Trophoblast cell (in vitro differentiated cells and primary cell): ENCODE data around the gene MORN4.
"Not testable (repeated sequence)": the region's sequence is repeated elsewhere in the genome, so short reads cannot be mapped to it uniquely, and the experiment has no call there.

ENCODE experiments used
- DNase-seq, 2 donors: peaks; one replicate each; pipeline ENCODE4 v3.0.0-alpha.2; 2016
- H2AFZ ChIP-seq: 2 replicates; pipeline ENCODE4 v1.6.1; 2013; ENCODE audit warnings: low read length, moderate library complexity, mild to moderate bottlenecking; ENCODE audit not compliant: insufficient read depth, poor library complexity
- H2AK5ac ChIP-seq: 2 replicates; pipeline ENCODE4 v1.6.1; 2013; ENCODE audit warnings: mild to moderate bottlenecking, low read length
- H2BK120ac ChIP-seq: 2 replicates; pipeline ENCODE4 v1.6.1; 2013; ENCODE audit warnings: low read length, mild to moderate bottlenecking, moderate library complexity; ENCODE audit not compliant: insufficient read depth, poor library complexity
- H2BK12ac ChIP-seq: 2 replicates; pipeline ENCODE4 v1.6.1; 2013; ENCODE audit warnings: mild to moderate bottlenecking, low read length, moderate library complexity
- H2BK5ac ChIP-seq: 2 replicates; pipeline ENCODE4 v1.6.1; 2013; ENCODE audit warnings: low read length, low read depth, moderate library complexity, mild to moderate bottlenecking; ENCODE audit not compliant: poor library complexity
- H3K14ac ChIP-seq: 2 replicates; pipeline ENCODE4 v1.6.1; 2013; ENCODE audit warnings: mild to moderate bottlenecking, low read length
- H3K18ac ChIP-seq: 2 replicates; pipeline ENCODE4 v1.6.1; 2013; ENCODE audit warnings: mild to moderate bottlenecking, low read length
- H3K23ac ChIP-seq: 2 replicates; pipeline ENCODE4 v1.6.1; 2013; ENCODE audit warnings: low read length
- H3K27ac ChIP-seq: 2 replicates; pipeline ENCODE4 v1.5.1; 2013; ENCODE audit warnings: low read depth, mild to moderate bottlenecking, inconsistent platforms, low read length, moderate library complexity
- H3K27me3 ChIP-seq: 2 replicates; pipeline ENCODE4 v1.6.1; 2013; ENCODE audit warnings: inconsistent platforms, mild to moderate bottlenecking, low read length, moderate library complexity; ENCODE audit not compliant: insufficient read depth
- H3K36me3 ChIP-seq, 2 experiments: 1 replicate in 1 of 2; 2 replicates in 1 of 2; pipeline ENCODE4 v1.6.1; 2013; ENCODE audit warnings: low read length in 2 of 2, mild to moderate bottlenecking in 2 of 2, moderate library complexity in 1 of 2; ENCODE audit not compliant: insufficient read depth in 2 of 2, control insufficient read depth in 1 of 2
- H3K4ac ChIP-seq: 2 replicates; pipeline ENCODE4 v1.6.1; 2013; ENCODE audit warnings: low read depth, mild to moderate bottlenecking, low read length, moderate library complexity
- H3K4me1 ChIP-seq, 2 experiments: 1 replicate in 1 of 2; 2 replicates in 1 of 2; pipeline ENCODE4 v1.6.1; 2013; ENCODE audit warnings: low read length in 2 of 2, mild to moderate bottlenecking in 2 of 2, moderate library complexity in 1 of 2; ENCODE audit not compliant: insufficient read depth in 2 of 2, control insufficient read depth in 1 of 2
- H3K4me2 ChIP-seq: 2 replicates; pipeline ENCODE4 v1.6.1; 2013; ENCODE audit warnings: inconsistent platforms, mild to moderate bottlenecking, low read length, moderate library complexity
- H3K4me3 ChIP-seq: 2 replicates; pipeline ENCODE4 v1.5.1; 2013; ENCODE audit warnings: mild to moderate bottlenecking, low read depth, low read length, inconsistent platforms
- H3K79me1 ChIP-seq: one replicate; pipeline ENCODE4 v1.6.1; 2013; ENCODE audit warnings: low read length
- H3K79me2 ChIP-seq: 2 replicates; pipeline ENCODE4 v1.6.1; 2013; ENCODE audit warnings: low read length, mild to moderate bottlenecking; ENCODE audit not compliant: control insufficient read depth, insufficient read depth, poor library complexity
- H3K9ac ChIP-seq: 2 replicates; pipeline ENCODE4 v1.6.1; 2013; ENCODE audit warnings: mild to moderate bottlenecking, low read length
- H3K9me3 ChIP-seq: 2 replicates; pipeline ENCODE4 v1.6.1; 2013; ENCODE audit warnings: low read depth, mild to moderate bottlenecking, control low read depth, inconsistent platforms, low read length; ENCODE audit not compliant: insufficient read depth
- H4K12ac ChIP-seq: 2 replicates; pipeline ENCODE4 v1.6.1; 2013; ENCODE audit warnings: low read depth, mild to moderate bottlenecking, low read length, moderate library complexity
- H4K8ac ChIP-seq: 2 replicates; pipeline ENCODE4 v1.6.1; 2013; ENCODE audit warnings: low read depth, mild to moderate bottlenecking, low read length, moderate library complexity
- H4K91ac ChIP-seq: one replicate; pipeline ENCODE4 v1.6.1; 2013; ENCODE audit warnings: low read depth, mild to moderate bottlenecking, low read length, moderate library complexity
- WGBS: extraction: QIAGEN DNeasy Blood & Tissue Kit; methylation state at CpG from one replicate; pipeline ENCODE4 v1.1.7; 2013; ENCODE audit warnings: missing lambda C conversion rate; ENCODE audit not compliant: insufficient read length, insufficient coverage; ENCODE audit errors: extremely low coverage; 5-methylcytosine and 5-hydroxymethylcytosine counted together

The MORN4 gene

GRCh38 chr10:97651773-97652172, 18.5 kb upstream of the MORN4 start:
- Histone ChIP-seq H3K23ac (no peak overlapping the region), H2AFZ (no peak overlapping the region), H3K18ac (no peak overlapping the region), H3K27me3 (no peaks in the 10 kb centered on the region), H4K91ac (peak overlapping the region; percentile 92), H4K12ac (no peak overlapping the region), H3K79me1 (peaks cover 7% of the 10 kb centered on the region), H3K36me3 (peaks cover 7 to 24% of the 10 kb centered on the region in 2 experiments), H2AK5ac (no peak overlapping the region), H3K9ac (no peak overlapping the region), H2BK12ac (no peak overlapping the region), H3K14ac (no peak overlapping the region), H3K9me3 (no peaks in the 10 kb centered on the region), H3K4me2 (no peak overlapping the region), H4K8ac (no peak overlapping the region), H3K27ac (peak overlapping the region; percentile 28), H3K79me2 (no peaks in the 10 kb centered on the region), H2BK5ac (peak overlapping the region; percentile 75), H3K4me1 (peaks cover 6 to 15% of the 10 kb centered on the region in 2 experiments), H3K4me3 (no peak overlapping the region), H2BK120ac (peak overlapping the region; percentile 73), H3K4ac (no peak overlapping the region)
- peak; percentile 86 to 96 for DNase-seq
- WGBS, result no CpG with 5 or more reads among the region's 3 CpGs

GRCh38 chr10:97650726-97651125, 17.4 kb upstream of the MORN4 start:
- H3K18ac ChIP-seq, result peak overlapping the region; percentile 23
- H3K36me3 ChIP-seq, result peaks cover 3 to 16% of the 10 kb centered on the region in 2 experiments
- H3K23ac ChIP-seq, result no peak overlapping the region
- H3K9me3 ChIP-seq, result no peaks in the 10 kb centered on the region
- H2BK5ac ChIP-seq, result no peak overlapping the region
- no peak overlapping the region for H4K12ac ChIP-seq
- peak overlapping the region; percentile 4 for H2BK12ac ChIP-seq
- peak overlapping the region; percentile 19 for H3K14ac ChIP-seq
- no peak overlapping the region for H2AFZ ChIP-seq
- peak overlapping the region; percentile 40 for H3K4ac ChIP-seq
- H3K4me2 ChIP-seq, result no peak overlapping the region
- no peak for DNase-seq
- WGBS, result no CpG with 5 or more reads among the region's 3 CpGs
- peak overlapping the region; percentile 19 for H2BK120ac ChIP-seq
- H3K4me3 ChIP-seq, result no peak overlapping the region
- H3K79me2 ChIP-seq, result no peaks in the 10 kb centered on the region
- no peak overlapping the region for H3K27ac ChIP-seq
- H3K4me1 ChIP-seq, result peaks cover 6 to 15% of the 10 kb centered on the region in 2 experiments
- no peaks in the 10 kb centered on the region for H3K27me3 ChIP-seq
- H3K9ac ChIP-seq, result no peak overlapping the region
- H4K91ac ChIP-seq, result peak overlapping the region; percentile 92
- no peak overlapping the region for H4K8ac ChIP-seq
- H2AK5ac ChIP-seq, result peak overlapping the region; percentile 55
- peaks cover 7% of the 10 kb centered on the region for H3K79me1 ChIP-seq

- Histone ChIP-seq H3K36me3 (peaks cover 3 to 21% of the 10 kb centered on the region in 2 experiments), H3K4me1 (peaks cover 6 to 15% of the 10 kb centered on the region in 2 experiments)
- H3K79me1 ChIP-seq, H3K18ac ChIP-seq, H3K4me2 ChIP-seq, H3K14ac ChIP-seq, DNase-seq, H3K27ac ChIP-seq, H2AK5ac ChIP-seq, H4K8ac ChIP-seq, H3K4ac ChIP-seq, H2BK12ac ChIP-seq, H2BK120ac ChIP-seq, H3K79me2 ChIP-seq, H4K91ac ChIP-seq, H2BK5ac ChIP-seq, H4K12ac ChIP-seq, H3K4me3 ChIP-seq, H3K9me3 ChIP-seq, H3K23ac ChIP-seq, H3K27me3 ChIP-seq, H3K9ac ChIP-seq, H2AFZ ChIP-seq: not testable (repeated sequence)
- WGBS, result no CpG with 5 or more reads among the region's 4 CpGs
Observed at GRCh38 chr10:97649405-97649750, 16.1 kb upstream of the MORN4 start.

- H2BK120ac ChIP-seq, result no peak overlapping the region
- H2AFZ ChIP-seq, result no peak overlapping the region
- no peak overlapping the region for H3K14ac ChIP-seq
- no peak overlapping the region for H2BK5ac ChIP-seq
- H3K79me2 ChIP-seq, result no peaks in the 10 kb centered on the region
- no peak overlapping the region for H4K91ac ChIP-seq
- no peak overlapping the region for H3K4me3 ChIP-seq
- peak overlapping the region; percentile 16 for H3K4me2 ChIP-seq
- H3K79me1 ChIP-seq, result peaks cover 7% of the 10 kb centered on the region
- peak; percentile 59 to 83 for DNase-seq
- no peak overlapping the region for H3K9ac ChIP-seq
- H3K4me1 ChIP-seq, result peaks cover 6 to 15% of the 10 kb centered on the region in 2 experiments
- no peak overlapping the region for H2BK12ac ChIP-seq
- H4K8ac ChIP-seq, result peak overlapping the region; percentile 2
- no peak overlapping the region for H3K23ac ChIP-seq
- H3K27ac ChIP-seq, result peak overlapping the region; percentile 2
- H3K18ac ChIP-seq, result no peak overlapping the region
- H3K36me3 ChIP-seq, result peaks cover 6 to 24% of the 10 kb centered on the region in 2 experiments
- no CpG with 5 or more reads among the region's 5 CpGs for WGBS
- H4K12ac ChIP-seq, result no peak overlapping the region
- no peak overlapping the region for H3K4ac ChIP-seq
- H3K9me3 ChIP-seq, result no peaks in the 10 kb centered on the region
- H3K27me3 ChIP-seq, result no peaks in the 10 kb centered on the region
- peak overlapping the region; percentile 10 for H2AK5ac ChIP-seq
Observed at GRCh38 chr10:97648562-97649404, 15.5 kb upstream of the MORN4 start.
